Heart right ventricle (tissue), 16 donors: Measurements from ENCODE around the gene LSAMP. TPM values are rescaled to one million over a fixed set of nuclear protein-coding genes. Genes with fewer than 3 reads are reported as not detected.

Experiments
- ATAC-seq, 8 donors: fragments of 200-7000 bp; cut with Tn5 transposase; one replicate each; pipeline ENCODE4 v1.9.1; 2020; ENCODE audit warnings: mild to moderate bottlenecking in 8 of 8, moderate library complexity in 8 of 8, moderate number of reproducible peaks in 1 of 8
- DNase-seq, 2 donors: peaks; one replicate each; pipeline ENCODE4 v3.0.0-alpha.2; 2020
- H3K27ac ChIP-seq, 10 donors: fragments of 200-600 bp; sonication (generic) in 2 of 10; one replicate each; pipeline versions ENCODE4 v1.5.0 to v1.8.0; 2020 to 2022; ENCODE audit warnings: mild to moderate bottlenecking in 3 of 10
- H3K27me3 ChIP-seq, 7 donors: fragments of 200-600 bp; one replicate each; pipeline ENCODE4 v1.8.0; 2021 to 2022; ENCODE audit warnings: mild to moderate bottlenecking in 2 of 7
- H3K36me3 ChIP-seq, 9 donors: fragments of 200-600 bp; sonication (generic) in 1 of 9; one replicate each; pipeline versions ENCODE4 v1.5.0 to v1.8.0; 2020 to 2022; ENCODE audit warnings: mild to moderate bottlenecking in 2 of 9
- H3K4me1 ChIP-seq, 9 donors: fragments of 200-600 bp; sonication (generic) in 1 of 9; one replicate each; pipeline versions ENCODE4 v1.5.0 to v1.8.0; 2020 to 2022; ENCODE audit warnings: mild to moderate bottlenecking in 4 of 9
- H3K4me3 ChIP-seq, 10 donors: fragments of 200-600 bp; sonication (generic) in 2 of 10; one replicate each; pipeline versions ENCODE4 v1.5.0 to v1.8.0; 2020 to 2022; ENCODE audit warnings: mild to moderate bottlenecking in 7 of 10, moderate library complexity in 2 of 10
- H3K9me3 ChIP-seq, 11 donors: fragments of 200-600 bp in 10 of 11; sonication (generic) in 2 of 11; one replicate each; pipeline versions ENCODE4 v1.5.0 to v1.8.0; 2013 to 2022; ENCODE audit warnings: mild to moderate bottlenecking in 2 of 11, control low read depth in 1 of 11, moderate library complexity in 1 of 11
- CTCF ChIP-seq, 9 donors: fragments of 200-600 bp; sonication (generic) in 2 of 9; IDR thresholded peaks; one replicate each; pipeline versions ENCODE4 v1.5.0 to v1.8.0; 2021 to 2022; ENCODE audit warnings: antibody characterized with exemption in 9 of 9, mild to moderate bottlenecking in 5 of 9, moderate library complexity in 1 of 9
- WGBS, 2 donors: extraction: QIAGEN DNeasy Blood & Tissue Kit; methylation state at CpG; one replicate each; pipeline ENCODE4 v1.1.7; 2013; ENCODE audit warnings: inconsistent platforms in 1 of 2; 5-methylcytosine and 5-hydroxymethylcytosine counted together
- intact Hi-C, 10 donors: fragments of 100-400 bp; cut with DNase I; formaldehyde crosslinking; loops; one replicate each; pipeline versions ENCODE4 v1.11.1 to v1.14.2; 2022
- polyA plus RNA-seq, 2 donors: library from polyadenylated mRNA; stranded (reverse); fragments of 200-250 nt; gene quantifications; one replicate each; pipeline ENCODE4 v1.2.3, GENCODE V29; 2013
- total RNA-seq, 10 donors: library from RNA; stranded (reverse); fragmentation: NEBNext Ultra II Directional in 3 of 10; extraction: Animal tissue kit (Norgen Biotek cat#: 25700) in 3 of 10; gene quantifications; one replicate each; pipeline versions ENCODE4 v1.2.1 to v1.2.4, GENCODE V29; 2021 to 2023
- donor health status: Arrhythmogenic right ventricular cardiomyopathy.
- donor health status: ischemic (EF 13 %, LVEDD 7.1; RV severe dilation, severe dysfunction).
- donor health status: healthy with polysubstance abuse.
- donor health status: DM: no; HTN: yes; CAD: no.
- donor health status: DM: no; HTN: no; CAD: no.
- donor health status: ischemic (EF 25% LVEDD 6.9; RV normal size, moderate dysfunction).
- donor health status: ischemic (EF 25% LVEDD 5.7; RV mildly dilated, moderate dysfunction).
- donor health status: healthy.
- donor health status: DM: yes; HTN: yes; CAD: no.
- donor health status: Ischemic cardiomyopathy.
- donor health status: ischemic (EF 35%, LVEDD 5.7; RV mildly dilated, moderate dysfunction).
- donor health status: nonischemic (EF 11% LVEDD 7.7; RV severe dilation, severe dysfunction).
- donor health status: DM: yes; HTN: yes; CAD: no.
- donor health status: PGD.
- donor health status: ischemic (EF 29% LVEDD 5.4; RV normal size, mild dysfunction).
- donor health status: nonischemic (EF 23%, LVEDD 6.1; RV moderate dilation, normal function).

Gene LSAMP
- total and polyA plus RNA-seq, 12 donors, result 0.51 to 9.0 (median 5.4) TPM

GRCh38 chr3:116102037-116102436 is 343.2 kb downstream of the LSAMP start:
- Histone ChIP-seq H3K36me3 (no peaks in the 10 kb centered on the region), H3K4me1 (no peaks in the 10 kb centered on the region), H3K27ac (no peak overlapping the region), H3K9me3 (no peaks in the 10 kb centered on the region), H3K4me3 (no peak overlapping the region), H3K27me3 (no peaks in the 10 kb centered on the region)
- ATAC-seq, result no peak
- intact Hi-C loops, result no loop called here
- peak in 4 of 9 donors; percentile 10 to 24 (median 16) for TF ChIP-seq CTCF (IDR thresholded peaks at IDR 0.05)
- DNase-seq, result no peak

GRCh38 chr3:116097226-116097625 is 348.1 kb downstream of the LSAMP start:
- Histone ChIP-seq H3K9me3 (no peaks in the 10 kb centered on the region), H3K27ac (no peak overlapping the region), H3K4me1 (no peaks in the 10 kb centered on the region), H3K27me3 (no peaks in the 10 kb centered on the region), H3K36me3 (no peaks in the 10 kb centered on the region), H3K4me3 (no peak overlapping the region)
- ATAC-seq, result no peak
- 81 to 82% methylated on average over 2 of the region's 2 CpGs for WGBS, 2 donors
- intact Hi-C loops, result no loop called here
- no peak for TF ChIP-seq CTCF (IDR thresholded peaks at IDR 0.05)
- DNase-seq, result no peak

GRCh38 chr3:116096631-116097030 is 348.7 kb downstream of the LSAMP start:
- Histone ChIP-seq H3K27me3 (no peaks in the 10 kb centered on the region), H3K27ac (no peak overlapping the region), H3K36me3 (no peaks in the 10 kb centered on the region), H3K4me1 (no peaks in the 10 kb centered on the region), H3K4me3 (no peak overlapping the region), H3K9me3 (no peaks in the 10 kb centered on the region)
- no peak for DNase-seq
- ATAC-seq, result no peak
- 85 to 99% methylated on average over 2 of the region's 2 CpGs for WGBS, 2 donors
- no peak for TF ChIP-seq CTCF (IDR thresholded peaks at IDR 0.05)
- intact Hi-C loops, result no loop called here

GRCh38 chr3:116093374-116093773 is 351.9 kb downstream of the LSAMP start:
- no peak for DNase-seq
- 79 to 88% methylated on average over 2 of the region's 2 CpGs for WGBS, 2 donors
- Histone ChIP-seq H3K27me3 (no peaks in the 10 kb centered on the region), H3K4me3 (no peak overlapping the region), H3K9me3 (peaks cover 0 to 12% (median 0%) of the 10 kb centered on the region in 11 donors), H3K4me1 (no peaks in the 10 kb centered on the region), H3K27ac (no peak overlapping the region), H3K36me3 (no peaks in the 10 kb centered on the region)
- no peak for ATAC-seq
- intact Hi-C loops, result no loop called here
- TF ChIP-seq CTCF (IDR thresholded peaks at IDR 0.05), result no peak
